ENCODE results near the gene NAPSA.
"Not testable (repeated sequence)": the region's sequence is repeated elsewhere in the genome, so short reads cannot be mapped to it uniquely, and the experiment has no call there.

NAPSA gene

DNA sequence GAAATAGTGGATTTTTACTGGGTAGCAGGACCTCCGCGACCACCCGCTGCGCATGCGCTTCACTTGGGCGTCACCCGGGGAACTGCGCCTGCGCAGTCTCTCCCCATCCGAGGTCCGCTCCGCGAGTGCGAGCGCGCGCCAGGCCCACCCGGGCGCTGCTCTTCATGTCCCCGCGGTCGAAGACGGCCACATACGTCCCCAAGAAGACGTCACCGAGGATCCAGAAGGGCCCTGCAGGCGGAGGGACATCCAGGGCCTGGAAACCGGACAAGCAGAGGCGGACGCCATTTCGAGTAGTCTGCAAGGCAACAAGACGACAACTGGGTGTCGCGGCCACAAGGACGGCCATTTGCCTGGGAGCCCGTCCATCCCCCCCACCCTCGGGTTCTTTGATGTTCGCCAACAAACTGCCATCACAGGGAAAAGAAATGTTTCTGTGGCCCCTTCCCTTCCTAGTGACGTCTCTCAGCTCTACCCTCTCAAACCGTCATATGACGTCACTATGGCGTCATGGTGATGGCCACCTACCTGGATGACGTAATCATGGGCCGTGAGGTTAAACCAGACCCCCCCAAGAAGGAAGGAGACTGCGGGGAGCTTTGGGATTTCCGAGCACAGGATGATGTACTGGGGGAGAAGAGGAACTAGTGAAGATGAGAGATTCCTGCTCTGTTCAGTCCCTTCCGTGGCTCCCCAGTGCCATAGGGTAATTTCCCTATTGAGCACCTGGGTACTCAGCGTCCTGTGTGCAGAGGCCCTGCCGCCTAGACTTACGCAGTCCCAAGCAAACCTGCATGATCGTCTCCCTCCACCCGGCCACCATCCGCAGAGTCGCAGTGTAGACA, 6.7 kb downstream of the NAPSA start:
- DNase-seq: peak; percentile 70

DNA sequence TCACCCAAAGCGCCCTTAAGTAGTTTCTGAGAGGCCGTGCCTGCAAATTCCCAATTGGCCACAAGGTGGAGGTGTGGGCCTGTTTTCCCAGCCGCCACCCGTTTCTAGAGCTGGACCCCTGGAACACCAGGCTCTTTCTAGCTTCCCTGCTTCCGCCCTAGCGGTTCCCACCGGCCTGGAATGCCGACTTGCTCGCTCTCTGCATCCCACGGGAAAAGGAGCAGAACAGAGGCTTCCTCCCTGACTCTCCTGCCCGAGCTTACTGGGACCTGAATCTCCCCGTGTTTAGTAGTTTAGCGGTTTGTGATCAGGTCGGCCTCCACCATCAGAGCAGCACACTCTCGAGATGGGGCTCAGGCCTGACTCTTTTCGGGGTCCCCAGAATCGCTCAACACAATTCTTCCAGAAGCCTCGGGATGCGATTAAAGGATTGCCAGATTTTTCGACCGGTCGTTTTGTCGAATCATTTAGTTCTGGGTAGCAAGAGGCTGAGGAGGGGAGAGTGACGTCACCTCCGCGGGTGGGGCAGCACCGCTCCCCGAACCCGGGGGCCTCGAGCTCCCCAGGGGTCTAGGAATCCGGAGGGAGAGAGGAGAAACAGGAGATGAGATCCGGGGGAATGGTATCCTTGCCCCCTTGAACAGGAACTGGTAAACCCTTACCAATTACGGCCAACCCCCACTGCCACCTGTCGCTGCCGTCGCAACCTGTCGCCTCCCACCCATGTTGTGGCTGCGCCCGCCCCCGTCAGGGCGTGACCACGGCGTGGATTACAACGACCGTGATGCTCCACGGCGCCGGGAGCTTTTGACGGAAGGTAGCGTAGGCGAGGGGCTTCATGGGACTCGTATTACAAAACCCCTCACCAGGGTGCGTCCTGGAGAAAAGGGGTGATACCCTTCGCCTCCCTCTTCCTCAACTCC, 8.0 kb downstream of the NAPSA start:
- DNase-seq: peak; percentile 75

DNA sequence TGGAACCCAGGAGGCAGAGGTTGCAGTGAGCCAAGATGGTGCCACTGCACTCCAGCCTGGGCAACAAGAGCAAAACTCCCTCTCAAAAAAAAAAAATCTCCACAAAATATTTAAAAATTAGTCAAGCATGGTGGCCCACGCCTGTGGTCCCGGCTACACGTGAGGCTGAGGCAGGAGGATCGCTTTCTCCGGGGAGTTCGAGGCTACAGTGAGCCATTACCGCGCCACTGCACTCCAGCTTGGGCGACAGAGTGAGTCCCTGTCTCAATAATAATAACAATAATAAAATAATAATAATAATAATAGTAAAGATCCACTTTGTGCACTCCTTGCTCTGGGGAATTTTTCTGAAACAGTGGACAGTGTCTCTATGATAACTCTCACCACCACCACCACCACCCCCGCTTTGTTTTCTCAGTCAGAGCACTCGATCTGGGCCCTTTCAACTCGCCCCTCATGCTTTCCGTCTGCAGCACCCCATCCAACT, 8.7 kb downstream of the NAPSA start:
- no peak for DNase-seq

DNA sequence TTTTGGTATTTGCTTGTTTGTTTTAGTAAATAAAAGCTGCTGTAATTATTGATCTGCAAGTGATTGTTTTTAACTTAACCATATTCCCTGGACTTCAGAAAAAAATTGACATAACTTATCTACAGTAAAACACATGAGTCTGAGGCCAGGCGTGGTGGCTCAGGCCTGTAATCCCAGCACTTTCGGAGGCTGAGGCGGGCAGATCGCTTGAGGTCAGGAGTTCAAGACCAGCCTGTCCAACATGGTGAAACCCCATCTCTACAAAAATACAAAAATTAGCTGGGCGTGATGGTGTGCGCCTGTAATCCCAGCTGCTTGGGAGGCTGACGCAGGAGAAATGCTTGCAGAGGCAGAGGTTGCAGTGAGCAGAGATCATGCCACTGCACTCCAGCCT, 12.0 kb downstream of the NAPSA start:
- not testable (repeated sequence) for DNase-seq

DNA sequence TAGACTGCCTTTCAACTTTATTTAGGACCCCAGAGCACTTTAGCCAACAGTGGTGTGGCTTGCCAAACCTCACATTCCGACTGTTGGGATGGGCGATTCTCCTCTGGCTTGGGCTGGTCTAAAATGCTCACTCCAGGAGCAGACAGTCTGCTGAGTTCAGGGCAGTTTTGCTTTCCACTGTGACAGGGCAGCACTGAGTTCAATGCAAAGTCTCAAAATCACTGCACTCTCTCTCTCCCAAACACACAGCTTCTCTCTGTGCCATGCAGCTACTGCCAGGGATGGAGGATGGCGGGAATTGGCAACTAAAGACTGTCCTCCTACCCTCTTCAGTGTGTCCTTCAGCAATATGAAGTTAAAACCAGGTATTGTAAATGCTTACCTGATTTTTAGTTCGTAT, 13.2 kb downstream of the NAPSA start:
- DNase-seq: no peak

DNA sequence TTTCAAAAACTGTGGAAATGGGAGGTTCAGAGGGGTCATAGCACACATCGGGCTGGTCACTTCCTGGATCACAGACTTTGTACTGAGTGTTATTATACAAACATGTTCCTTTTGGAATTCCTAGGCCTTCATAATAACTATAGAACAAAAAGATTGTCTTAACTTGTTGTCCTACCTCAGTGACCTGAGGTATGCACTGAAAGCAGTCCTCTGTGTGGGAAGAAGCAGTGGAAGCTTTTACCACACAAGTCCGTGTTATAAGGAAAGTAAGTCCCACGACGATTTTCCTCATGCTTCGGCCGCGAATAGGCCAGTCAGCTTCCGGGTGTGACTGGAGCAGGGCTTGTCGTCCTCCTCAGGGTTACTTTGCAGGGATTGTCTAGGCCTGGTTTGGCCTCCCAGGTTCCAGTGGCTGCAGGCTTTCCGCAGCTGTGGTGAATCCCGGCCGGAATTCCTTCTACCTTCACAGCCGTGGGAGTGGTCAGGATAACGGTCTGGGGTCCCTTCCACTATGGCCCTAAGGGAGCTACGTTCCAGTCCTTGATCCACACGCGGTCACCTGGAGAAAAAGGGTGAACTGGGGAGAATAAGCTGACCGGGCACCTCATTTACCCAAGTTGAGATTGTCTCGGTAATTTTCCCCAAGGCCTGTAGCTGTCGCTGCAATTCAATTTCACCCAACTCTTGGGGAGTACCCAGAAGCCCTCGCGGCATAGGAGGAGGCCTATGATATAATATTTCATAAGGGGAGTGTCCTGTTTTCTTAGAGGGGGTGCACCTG, 16.0 kb downstream of the NAPSA start:
- DNase-seq: no peak

DNA sequence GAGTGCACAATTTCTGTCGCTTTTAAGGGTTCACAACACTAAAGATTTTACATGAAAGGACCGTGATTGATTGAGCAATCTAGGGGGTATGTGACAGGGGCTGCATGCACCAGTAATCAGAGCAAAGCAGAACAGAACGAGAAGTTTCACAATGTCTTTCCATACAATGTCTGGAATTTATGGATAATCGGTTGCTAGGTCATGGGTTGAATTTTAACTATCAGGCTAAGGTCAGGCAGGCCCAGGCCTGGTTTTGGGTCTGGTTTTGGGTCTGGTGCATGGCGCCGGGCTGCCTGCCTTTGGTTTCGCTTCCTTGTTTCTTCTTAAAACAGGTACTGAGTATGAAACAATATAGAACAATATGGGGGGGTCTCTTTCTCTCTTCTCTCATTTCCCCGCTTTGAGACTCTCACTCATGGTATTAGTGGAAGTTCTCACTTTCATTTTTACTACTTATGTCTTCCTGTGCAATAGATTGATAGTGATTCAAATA, 18.3 kb downstream of the NAPSA start:
- DNase-seq: peak; percentile 60

DNA sequence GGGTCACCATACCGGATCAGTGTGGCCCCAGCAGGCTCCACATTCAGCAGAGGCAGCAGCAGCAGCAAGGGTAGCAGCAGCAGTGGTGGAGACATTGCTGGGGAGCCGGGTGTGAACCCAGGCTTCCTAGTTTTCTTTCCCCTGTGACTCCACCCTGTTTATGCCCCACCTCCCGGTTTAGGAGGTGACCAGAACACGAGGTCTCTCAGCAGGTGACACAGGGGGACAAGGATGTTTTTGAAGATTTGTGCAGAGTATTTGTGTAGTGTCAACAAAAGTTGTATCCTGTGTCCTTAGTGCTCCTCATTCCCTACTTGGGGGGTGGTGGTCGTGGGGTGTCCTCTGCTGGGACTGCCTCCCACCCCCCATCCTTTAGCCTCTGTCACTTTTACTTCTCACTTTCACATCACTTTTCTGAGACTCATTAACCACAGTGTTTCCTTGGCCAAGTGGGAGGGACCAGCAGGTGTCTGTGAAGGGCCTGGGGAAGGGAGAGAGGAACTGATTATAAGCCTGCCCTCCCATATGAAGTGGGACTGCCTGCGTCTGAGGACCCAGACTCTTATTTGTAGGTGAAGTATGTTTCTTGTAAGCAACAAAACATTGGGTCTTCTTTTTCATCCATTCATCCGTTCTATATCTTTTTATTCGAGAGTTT, 20.6 kb downstream of the NAPSA start:
- DNase-seq: peak; percentile 34

DNA sequence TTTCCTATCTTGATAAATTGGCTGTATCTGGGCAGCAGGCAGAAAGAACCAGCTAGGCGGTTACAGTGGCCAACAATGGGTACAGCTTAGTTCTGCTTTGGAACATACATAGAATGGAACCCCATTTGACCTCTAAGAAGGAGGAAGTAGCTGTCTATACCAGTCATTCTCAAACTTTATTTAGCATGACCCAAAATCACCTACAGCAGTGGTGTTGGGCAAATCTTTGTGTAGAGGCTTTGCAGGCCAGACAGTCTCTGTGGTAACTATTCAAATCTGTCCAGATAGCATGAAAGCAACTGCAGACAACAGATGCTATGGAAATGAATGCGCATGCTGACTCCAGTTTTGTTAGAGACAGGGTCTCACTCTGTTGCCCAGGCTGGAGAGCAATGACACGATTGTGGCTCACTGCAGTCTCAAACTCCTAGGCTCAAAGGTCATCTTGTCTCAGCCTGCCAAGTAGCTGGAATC, 24.3 kb downstream of the NAPSA start:
- peak; percentile 88 for DNase-seq

DNA sequence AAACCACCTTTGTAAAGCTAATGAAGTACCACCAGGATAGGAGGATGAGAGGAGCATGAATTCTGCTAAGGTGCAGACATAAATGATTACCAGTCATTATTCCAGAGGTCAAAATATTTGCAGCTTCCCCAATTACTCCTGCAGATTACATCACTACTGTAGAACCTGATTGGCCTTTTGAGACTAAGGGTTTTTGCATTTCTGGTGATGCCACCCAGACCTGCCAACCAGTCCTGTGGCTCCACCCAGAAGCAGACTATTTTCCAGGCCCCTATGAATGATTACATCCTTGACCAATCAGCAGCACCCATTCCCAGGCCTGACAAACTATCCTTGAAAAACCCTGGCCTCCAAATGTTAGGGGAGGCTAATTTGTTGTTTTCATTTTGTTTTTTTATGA, 25.1 kb downstream of the NAPSA start:
- DNase-seq: peak; percentile 51

DNA sequence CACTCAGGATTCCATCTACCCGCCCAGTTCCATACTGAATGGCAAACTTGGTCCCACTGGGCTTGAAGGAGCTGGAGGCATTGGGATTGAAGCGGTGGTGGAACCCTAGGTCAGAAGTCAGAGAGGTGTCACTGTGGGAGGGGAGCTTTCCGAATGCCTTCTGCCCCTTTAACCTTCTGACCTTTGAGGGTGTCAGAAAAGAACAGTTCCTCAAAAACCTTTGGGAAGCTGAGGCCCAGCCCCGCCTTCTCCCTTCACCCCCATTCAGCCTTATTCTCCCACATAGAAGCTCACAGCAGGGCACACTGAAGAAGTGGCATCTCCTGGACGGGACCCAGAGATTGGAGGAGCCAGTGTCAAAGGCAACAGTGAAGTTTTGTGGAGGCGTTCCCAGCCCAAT, 28.4 kb downstream of the NAPSA start:
- peak; percentile 28 for DNase-seq

DNA sequence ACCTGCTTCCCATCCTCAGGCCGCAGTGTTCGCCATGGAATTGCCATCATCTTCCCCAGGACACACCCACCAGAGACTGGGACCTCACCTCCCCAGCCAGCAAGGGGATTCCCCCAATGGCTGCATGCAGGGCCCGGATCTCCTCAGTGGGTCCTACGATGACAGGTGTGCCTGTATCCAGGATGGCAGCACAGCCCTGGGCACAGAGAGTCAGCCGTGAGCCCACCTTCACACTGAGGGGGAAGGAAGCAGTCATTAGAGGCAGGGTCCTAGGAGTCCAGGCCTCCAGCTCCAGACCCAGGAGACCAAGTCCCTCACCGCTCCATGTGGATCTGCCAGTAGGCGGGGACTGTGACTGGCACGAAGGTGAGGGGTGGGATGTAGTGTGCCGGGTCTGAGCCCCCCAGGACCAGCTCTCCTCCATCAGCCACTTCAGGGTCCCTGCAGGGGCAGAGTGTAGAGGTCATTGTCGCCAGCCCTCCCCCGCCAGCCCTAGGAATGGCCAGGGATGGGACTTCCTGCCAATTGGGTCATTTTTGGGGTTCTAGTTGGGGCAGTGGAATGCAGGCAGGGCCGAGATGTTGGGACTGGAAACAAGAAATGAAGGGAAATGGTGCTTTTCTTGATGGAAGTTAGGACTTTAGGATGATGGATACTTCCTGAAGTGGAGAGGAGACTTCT, 30.6 kb downstream of the NAPSA start:
- no peak for DNase-seq

DNA sequence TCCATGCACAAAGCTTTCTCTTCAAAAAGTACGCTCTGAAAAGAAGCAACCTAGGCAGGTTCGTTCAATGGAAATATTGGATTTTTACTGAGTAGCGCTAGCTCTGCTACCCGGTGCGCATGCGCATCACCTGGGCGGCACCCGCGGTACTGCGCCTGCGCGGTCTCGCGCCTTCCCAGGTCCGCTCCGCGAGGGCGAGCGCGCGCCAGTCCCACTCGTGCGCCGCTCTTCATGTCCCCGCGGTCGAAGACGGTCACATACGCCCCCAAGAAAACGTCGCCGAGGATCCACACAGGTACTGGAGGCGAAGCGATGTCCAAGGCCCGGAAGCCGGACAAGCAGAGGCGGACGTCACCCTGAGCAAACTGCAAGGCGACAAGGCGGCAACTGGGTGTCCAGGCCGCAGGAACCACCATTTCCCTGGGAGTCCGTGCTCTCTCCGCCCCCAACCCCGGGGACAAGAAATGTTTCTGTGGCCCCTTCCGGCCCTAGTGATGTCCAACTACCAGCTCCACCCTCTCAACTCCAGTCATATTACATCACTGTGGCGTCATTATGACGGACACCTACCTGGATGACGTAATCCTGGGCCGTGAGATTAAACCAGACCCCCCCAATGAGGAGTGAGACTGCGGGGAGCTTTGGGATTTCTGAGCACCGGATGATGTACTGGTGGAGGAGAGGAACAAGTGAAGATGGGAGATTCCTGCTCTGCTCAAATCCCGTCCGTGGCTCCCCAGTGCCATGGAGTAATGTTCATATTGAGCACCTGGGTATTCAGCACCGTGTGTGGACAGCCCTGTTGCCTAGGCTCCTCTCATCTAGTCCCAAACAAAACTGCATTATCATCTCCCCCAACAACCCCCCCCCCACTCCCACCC, 31.5 kb downstream of the NAPSA start:
- peak; percentile 21 for DNase-seq

DNA sequence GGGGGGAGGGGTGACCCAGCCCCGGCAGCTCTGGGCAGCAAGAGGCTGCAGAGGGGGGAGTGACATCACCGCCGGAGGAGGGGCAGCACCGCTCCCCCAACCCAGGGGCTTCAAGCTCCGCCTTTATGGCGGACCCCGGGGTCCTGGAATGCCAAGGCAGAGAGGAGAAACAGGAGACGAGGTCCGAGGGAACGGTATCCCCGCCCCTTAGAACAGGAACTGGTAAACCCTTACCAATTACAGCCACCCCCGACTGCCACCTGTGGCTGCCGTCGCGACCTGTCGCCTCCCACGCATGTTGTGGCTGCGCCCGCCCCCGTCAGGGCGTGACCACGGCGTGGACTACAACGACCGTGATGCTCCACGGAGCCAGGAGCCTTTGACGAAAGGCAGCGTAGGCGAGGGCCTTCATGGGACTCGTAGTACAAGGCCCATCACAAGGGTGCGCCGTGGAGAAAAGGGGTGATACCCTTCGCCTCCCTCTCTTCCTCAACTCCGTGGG, 32.2 kb downstream of the NAPSA start:
- DNase-seq: peak; percentile 97

DNA sequence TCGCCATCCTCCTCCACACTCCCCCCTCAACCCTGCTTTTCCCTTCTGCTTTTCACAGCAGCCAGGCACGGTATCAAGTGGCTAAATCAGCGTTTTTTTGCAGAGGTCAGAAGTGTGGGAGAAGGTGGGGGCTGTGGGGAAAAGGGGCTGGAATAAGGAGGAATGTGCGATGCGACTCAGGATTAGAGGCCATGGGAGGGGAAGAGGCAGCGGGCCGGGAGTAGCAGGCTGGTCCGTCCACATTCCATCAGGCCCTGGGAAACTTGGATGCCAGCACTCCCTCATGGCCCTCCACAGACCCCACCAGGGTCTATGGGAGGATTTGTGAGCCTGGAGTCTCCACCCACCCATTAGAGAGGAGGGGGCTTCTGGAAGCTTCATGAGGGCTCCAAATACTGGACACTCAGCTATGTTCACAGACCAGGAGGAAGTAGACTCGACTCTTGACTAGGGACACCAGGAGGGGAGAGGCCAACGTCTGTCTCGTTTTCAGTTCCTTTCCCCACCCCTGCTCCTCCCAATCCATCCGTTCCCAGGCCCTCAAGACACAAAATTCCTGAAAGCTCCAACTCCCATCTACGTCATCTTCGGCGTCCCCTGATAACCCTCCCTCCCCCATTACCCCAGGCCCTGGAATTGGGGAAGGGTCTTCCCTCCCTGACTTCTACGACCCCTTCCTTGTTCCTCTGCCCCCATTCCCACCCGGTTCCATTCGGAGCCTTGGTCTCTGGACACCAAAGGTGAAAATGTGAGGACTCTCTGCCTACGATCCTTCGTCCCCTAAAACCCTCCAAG, 33.0 kb downstream of the NAPSA start:
- peak; percentile 67 for DNase-seq

DNA sequence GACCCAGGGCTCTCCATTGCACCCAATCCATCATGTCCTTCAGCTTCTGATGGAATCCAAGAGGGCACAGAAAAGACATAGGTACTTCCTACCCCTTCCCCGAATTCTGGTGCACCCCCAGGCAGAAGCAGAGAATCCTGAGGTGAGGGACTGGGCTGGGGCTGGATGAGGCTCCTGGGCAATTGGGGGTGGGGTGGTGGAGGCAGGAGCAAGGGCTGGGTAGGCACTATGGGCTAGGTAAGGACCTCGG, 33.5 kb downstream of the NAPSA start:
- no peak for DNase-seq

DNA sequence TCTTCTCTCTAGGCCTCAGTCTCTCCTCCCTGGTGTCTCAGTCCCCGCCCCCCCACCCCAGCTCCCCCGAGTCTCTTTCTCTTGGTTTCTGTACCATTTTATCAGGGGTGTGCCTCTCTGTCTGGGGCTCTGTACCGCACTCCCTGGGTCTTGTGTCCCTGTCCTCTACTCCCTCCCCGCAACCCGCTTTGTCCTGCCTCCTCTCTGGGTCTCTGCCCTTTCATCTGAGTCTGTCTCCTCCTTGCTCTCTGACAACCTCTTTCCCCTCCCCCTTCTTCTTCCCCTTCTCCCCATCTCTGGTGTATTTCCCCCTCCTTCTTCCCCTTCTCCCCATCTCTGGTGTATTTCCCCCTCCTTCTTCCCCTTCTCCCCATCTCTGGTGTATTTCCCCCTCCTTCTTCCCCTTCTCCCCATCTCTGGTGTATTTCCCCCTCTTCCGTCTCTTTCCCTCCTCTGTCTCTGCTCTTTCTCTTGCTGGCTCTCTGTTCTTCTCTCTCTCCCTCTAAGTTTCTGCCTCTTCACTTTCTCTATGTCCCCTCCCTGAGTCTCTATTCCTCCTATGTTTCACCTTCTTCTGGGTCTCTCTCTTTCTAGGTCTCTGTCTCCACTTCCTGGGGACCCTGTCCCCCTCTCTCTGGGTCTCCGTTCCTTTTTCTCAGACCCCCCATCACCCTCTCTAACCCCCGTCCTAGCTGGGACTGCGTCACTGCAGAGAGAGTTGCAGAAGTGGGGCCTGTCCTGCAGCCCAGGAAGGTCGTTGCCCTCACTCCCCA, 34.0 kb downstream of the NAPSA start:
- peak; percentile 38 for DNase-seq

DNA sequence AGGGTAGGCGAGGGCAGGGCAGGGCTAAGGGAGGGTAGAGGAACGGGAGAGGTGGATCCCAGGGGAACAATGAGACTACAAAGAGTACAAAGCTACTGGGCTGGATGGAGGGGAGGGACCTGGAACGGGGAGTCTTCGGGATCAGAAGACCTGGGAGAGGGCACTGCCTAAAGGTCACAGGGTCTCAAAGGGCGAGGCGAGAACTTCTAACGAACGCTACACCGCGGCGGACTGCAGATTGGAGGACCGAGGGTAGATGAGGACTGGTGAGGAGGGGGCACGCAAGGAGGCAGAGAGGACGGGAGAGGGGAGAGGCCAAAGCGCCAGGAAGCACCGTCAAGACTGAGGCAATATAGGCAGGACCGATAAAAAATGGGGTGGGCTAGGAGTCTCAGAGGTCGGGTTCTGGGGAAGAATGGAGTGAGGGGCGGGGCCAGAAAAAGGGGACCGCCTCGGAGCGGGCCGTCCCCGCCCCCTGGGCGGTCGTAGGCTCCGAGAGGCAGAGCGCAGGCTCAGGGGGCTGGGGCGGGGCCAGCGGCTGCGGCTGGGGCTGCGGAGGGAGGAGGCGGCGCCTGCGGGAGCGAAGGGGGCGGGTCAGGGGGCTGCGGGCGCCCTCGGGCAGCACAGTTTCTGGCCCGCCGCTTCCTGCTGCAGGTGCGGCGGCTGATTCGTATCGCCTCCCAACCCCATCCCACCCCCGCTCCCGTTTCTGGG, 34.9 kb downstream of the NAPSA start:
- peak; percentile 88 for DNase-seq

All from inflammatory macrophage treated with lipopolysaccharide for 4 hours (primary cell).